ENCODE measurements around the gene TAB2.

DNA sequence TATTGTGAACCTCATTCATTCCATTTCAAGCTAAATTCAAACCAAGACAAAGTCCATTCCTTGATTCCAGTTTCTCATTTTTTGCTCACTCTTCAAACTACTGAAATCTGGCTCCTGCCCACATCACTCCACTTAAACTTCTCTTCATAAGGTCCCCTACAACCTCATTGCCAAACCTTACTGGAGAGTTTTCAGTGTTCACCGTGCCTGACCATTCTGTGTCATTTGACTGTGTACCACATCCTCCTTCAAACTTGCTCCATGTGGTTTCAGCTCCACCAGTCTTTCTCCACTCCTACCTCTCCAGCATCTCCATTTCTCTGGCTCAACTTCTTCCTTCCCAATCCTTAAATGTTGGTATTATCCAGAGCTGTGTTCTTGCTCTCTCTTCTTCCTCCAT, 38.5 kb upstream of the TAB2 start:
- TF ChIP-seq CTCF (IDR thresholded peaks at IDR 0.05; ENCODE audit: poor library complexity) (no peak), EZH2 (IDR thresholded peaks at IDR 0.05; ENCODE audit: borderline replicate concordance) (no peak), EZH2phosphoT487 (IDR thresholded peaks at IDR 0.05; ENCODE audit: low read depth, severe bottlenecking, unreplicated experiment) (no peak)
